ACHN (cell line): ENCODE results near the gene FCHO1.
A peak's percentile ranks its signal among the peaks of the same experiment; 100 is the strongest.

ENCODE experiments used
- DNase-seq: peaks from one replicate; pipeline ENCODE4 v3.0.0-alpha.2; 2015
- in situ Hi-C: cut with HindIII; loops from 2 replicates; pipeline ENCODE4 v1.10.0; 2017; ENCODE audit warnings: low sequenced_read_pairs, low pct_ligation_motif_present, low pct_unique_long_range_greater_than_20kb

Gene FCHO1, protein sequence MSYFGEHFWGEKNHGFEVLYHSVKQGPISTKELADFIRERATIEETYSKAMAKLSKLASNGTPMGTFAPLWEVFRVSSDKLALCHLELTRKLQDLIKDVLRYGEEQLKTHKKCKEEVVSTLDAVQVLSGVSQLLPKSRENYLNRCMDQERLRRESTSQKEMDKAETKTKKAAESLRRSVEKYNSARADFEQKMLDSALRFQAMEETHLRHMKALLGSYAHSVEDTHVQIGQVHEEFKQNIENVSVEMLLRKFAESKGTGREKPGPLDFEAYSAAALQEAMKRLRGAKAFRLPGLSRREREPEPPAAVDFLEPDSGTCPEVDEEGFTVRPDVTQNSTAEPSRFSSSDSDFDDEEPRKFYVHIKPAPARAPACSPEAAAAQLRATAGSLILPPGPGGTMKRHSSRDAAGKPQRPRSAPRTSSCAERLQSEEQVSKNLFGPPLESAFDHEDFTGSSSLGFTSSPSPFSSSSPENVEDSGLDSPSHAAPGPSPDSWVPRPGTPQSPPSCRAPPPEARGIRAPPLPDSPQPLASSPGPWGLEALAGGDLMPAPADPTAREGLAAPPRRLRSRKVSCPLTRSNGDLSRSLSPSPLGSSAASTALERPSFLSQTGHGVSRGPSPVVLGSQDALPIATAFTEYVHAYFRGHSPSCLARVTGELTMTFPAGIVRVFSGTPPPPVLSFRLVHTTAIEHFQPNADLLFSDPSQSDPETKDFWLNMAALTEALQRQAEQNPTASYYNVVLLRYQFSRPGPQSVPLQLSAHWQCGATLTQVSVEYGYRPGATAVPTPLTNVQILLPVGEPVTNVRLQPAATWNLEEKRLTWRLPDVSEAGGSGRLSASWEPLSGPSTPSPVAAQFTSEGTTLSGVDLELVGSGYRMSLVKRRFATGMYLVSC

DNA sequence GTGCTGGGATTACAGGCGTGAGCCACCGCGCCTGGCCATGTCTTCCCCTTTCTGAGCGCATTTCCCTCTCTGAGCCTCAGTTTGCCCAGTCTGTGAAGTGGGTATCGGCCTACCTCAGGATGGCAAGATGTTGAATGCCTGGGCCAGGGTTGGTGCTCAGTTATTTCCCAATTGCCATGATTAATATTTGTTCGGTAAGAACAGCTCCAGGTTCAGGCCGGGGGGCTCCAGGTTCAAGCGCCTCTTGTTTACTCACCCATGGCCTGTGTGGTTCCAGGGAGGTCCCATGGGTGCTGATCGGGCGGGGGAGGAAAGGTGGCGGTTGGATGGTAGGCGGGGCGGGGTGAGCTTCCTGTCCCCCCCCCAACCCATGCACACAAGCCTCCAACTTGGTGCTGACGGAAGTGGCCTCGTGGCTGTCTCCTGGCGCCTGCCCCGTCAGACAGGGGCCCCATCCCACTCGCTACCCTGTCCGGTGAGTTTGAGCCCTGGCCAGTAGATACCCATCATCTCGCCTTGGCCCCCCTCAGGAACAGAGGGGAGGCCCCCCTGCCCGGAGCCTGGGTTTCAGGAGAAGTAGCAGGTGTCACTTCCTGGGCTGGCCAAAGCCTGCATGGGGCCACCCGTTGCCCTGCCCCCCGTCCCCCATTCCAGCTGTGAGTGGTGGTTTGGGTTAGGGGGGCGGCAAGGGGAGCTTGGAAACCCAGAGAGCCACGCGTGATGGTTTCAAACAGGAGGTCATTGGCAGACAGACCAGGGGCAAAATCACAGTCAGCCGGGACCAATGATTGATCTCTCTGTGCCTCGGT, at the start of gene FCHO1:
Gene FCHO1, plus strand, starts transcription at position 375 of the 809 bp plus-strand sequence. CDS start 3,688 bp downstream, outside the sequence.
- no peak for DNase-seq
- in situ Hi-C loops: no loop called here

DNA sequence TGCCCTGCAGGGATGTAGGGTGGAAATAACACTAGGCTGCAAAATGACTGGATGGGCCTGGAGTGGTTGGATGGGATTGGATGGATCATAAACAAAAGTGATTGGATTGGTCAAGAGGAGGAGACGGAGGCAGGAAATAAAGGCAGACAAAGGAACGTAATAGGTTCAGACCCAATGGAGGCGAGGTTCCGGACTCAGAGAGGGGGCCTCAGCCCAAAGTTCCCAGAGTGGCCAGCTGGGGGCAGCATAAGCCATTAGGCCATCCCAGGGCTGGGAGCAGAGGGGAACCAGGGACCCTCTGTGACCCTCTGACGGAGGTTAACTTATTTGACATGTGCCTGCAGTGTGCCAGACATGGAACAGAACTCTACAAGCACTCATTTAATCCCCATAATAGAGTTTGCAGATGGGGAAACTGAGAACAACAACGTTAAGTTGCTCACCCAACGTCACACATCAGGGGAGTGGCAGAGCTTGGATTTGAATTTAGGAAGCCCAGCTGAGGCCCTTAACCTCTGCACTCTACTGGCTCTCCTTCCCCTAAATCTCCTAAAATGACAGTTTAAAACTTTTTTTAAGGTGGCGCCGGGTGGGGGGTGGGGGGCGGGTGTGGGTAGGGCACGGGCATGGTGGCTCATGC, 47.3 kb upstream of the FCHO1 start:
- peak; percentile 51 for DNase-seq
- in situ Hi-C loops: no loop called here

GRCh38 chr19:17706750-17707181, 44.5 kb upstream of the FCHO1 start:
- in situ Hi-C loops: no loop called here
- DNase-seq: no peak

GRCh38 chr19:17711851-17712250, 39.4 kb upstream of the FCHO1 start:
- in situ Hi-C loops: no loop called here

DNA sequence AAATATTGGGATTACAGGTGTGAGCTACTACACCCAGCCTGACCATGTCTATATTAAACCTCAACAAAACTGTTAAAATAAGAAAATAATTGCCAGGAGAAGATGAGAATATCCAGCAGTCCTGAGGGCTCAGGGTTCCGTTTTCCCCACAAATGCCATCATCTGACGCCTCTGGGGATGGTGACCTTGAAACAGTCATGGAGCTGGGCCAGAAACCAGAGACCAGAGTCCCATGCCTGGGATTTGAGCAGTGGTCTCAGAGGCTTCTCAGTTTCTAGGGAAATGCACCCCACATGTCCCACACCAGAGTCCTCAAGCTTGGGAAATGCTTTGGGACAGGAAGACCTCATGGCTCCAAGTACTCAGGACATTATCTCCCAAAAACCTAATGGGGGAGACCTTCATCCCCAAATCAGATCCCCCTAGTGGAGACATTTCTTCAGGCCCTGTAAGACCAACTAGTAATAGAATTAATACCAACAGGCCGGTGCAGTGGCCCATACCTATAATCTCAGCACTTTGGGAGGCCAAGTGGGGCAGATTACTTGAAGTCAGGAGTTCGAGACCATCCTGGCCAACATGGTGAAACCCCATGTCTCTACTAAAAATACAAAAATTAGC, 34.9 kb upstream of the FCHO1 start:
- in situ Hi-C loops: no loop called here
- no peak for DNase-seq

More at GRCh38 chr19:17711851-17712250, 39.4 kb upstream of the FCHO1 start:
- DNase-seq: no peak

DNA sequence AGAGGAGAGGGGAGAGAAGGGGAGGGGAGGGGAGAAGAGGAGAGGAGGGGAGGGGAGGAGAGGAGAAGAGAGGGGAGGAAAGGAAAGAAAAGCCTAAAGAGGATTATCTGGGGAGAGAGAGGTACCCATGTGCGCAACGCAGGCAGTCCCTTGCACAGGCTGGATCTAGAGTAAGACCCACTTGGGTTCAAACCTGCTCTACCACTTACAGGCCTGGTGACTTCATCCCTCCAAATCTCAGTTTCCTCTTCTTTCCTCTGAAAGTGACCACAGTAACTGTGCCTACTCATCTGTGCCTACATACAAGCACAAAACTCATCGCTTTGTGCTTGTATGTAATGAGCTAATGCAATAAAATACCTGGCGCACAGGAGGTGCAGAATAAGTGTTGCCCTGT, 32.7 kb upstream of the FCHO1 start:
- DNase-seq: no peak
- in situ Hi-C loops: no loop called here

DNA sequence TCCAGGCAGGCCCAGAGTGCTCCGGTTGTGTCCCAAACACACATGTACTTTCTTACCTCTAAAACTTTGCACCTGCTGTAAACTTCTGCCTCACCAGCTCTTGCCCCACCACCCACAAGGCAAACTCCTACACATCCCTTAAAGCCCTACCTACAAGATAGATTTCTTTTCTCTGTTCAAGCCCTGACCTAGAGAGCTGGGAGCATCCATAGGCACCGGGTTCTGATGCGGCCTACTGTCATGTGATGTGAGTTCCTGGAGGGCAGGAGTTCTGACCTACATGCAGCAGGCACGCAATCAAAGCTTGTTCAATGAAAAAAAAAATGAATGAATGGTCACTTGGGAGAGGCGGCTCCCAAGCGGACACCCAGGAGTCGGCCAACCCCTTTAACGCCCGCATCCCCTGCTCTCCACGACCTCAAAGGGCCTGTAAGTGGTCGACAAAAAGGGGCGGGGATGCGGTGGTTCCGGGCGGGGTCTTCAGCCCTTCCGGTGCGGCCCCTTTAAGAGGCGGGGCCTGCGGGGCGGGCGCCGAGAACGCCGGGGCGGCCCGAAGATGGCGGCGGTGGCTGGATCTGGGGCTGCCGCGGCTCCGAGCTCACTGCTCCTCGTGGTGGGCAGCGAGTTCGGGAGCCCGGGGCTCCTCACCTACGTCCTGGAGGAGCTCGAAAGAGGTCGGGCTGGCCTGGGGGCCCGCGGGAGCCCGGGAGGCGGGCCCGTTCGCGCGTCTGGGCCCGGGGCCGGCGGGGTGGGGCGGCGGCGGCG, 32.1 kb upstream of the FCHO1 start, which contains the start of gene MAP1S:
Gene MAP1S, plus strand, starts transcription at position 534 of the 765 bp plus-strand sequence. Its CDS starts 23 bp downstream, at position 557.
- DNase-seq: peak; percentile 51

GRCh38 chr19:17719730-17720400, 31.4 kb upstream of the FCHO1 start:
- no peak for DNase-seq
- in situ Hi-C loops: no loop called here

More for the DNA sequence above, 32.1 kb upstream of the FCHO1 start, which contains the start of gene MAP1S:
- in situ Hi-C loops: no loop called here

DNA sequence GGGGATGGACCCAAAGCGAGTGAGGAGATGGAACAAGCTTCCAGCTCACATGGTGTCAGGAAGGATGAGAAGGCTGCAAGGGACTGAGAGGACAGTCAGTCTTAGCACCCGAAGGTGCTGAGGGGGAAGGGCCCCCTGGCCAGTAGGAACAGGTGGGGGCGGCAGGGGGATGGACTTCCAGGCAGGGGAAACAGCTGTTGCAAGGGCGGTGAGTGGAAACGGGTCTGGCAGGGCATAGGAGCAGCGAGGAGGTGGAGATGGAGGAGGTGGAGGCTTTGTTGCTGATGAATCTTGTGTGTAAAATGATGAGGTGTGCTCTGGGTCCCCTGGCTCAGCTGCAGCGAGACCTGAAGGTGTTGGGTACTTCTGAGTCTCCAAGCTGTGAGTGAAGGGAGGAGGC, 30.8 kb upstream of the FCHO1 start:
- DNase-seq: no peak
- in situ Hi-C loops: no loop called here

GRCh38 chr19:17721111-17721628, 30.1 kb upstream of the FCHO1 start:
- no peak for DNase-seq
- in situ Hi-C loops: no loop called here

DNA sequence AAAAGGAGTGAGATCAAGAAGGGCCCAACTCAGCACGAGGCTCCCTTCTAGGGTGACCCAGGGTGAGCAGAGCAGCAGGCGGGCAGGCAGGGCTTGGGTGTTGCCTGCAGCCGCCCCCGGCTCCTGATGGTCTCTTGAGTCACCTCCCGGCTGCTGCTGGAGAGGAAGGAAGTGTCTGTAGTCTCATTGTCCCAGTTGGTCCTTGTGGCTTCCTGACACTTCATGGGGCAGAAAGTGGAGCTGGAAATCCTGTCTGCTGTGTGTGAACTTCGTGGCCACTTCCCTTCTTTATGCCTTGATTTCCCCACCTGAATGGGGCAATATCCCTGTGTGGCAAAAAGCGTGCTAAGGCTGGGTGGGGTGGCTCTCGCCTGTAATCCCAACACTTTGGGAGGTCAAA, 29.5 kb upstream of the FCHO1 start:
- in situ Hi-C loops: no loop called here

GRCh38 chr19:17722655-17723240, 28.5 kb upstream of the FCHO1 start:
- DNase-seq: no peak
- in situ Hi-C loops: no loop called here

More for the DNA sequence above, 29.5 kb upstream of the FCHO1 start:
- DNase-seq: no peak

DNA sequence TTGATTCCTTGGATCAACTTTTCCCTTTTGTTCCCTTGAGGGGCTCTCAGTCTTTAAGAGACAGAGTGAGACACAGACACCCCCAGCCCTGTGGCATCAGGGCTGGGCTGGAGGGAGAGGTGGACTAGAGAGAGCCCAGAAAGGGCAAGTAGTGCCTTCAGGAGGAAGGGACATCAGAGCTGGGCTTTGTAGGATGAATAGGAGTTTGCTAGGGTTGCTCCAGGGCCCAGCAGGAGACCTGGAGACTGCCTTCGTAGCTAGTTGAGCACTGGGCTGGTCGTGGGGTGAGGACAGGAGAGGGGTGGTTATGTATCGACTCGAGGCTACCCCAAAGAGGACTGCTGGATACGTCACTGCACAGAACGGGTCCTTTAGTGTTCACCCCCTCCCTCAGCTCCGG, 26.6 kb upstream of the FCHO1 start:
- in situ Hi-C loops: no loop called here
- DNase-seq: no peak

DNA sequence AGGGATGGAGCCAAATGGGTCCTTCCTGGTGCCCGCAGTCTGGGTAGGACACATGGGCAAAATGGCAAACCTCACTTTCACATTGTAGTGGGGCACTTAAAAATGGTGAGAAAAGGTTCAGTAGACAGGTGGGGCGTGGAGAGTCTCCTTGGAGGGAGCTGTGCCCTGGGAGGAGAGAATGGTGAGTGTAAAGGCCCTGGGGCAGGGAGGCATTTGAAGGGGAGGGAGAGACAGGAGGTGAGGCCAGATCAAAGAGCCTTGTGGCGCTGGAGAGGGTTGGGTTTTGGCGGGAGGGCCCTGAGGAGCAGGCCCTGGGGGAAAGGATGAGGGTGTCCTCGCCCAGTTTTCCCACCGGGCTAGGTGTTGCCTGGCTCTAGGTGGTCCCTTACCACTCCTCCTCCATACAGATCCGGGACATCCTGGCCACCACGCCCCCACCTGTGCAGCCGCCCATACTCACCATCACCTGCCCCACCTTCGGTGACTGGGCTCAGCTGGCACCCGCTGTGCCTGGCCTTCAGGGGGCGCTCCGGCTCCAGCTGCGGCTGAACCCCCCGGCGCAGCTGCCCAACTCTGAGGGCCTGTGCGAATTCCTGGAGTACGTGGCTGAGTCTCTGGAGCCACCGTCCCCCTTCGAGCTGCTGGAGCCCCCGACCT, 25.7 kb upstream of the FCHO1 start:
- DNase-seq: no peak
- in situ Hi-C loops: no loop called here

- in situ Hi-C loops: no loop called here
- no peak for DNase-seq
Observed at GRCh38 chr19:17726136-17726741, 25.0 kb upstream of the FCHO1 start.
